Measurements from ENCODE around the gene PPP1R3G. TPM values are rescaled to one million over a fixed set of nuclear protein-coding genes. Genes with fewer than 3 reads are reported as not detected.
A peak's percentile ranks its signal among the peaks of the same experiment; 100 is the strongest.

The PPP1R3G gene
- total and polyA plus RNA-seq, 2 of the 13 experiments (the other 11 are each of a cell fraction or from before 2014, with no cell fraction given), result 1.2 to 1.3 TPM

GRCh38 chr6:5061152-5061551 lies 24.0 kb upstream of the PPP1R3G start (continued):
- TF ChIP-seq GTF3A (CRISPR knock-in tag; conservative IDR thresholded peaks at IDR 0.05) (no peak), NKX3-1 (CRISPR knock-in tag; IDR thresholded peaks at IDR 0.05) (no peak), MLLT10 (CRISPR knock-in tag; IDR thresholded peaks at IDR 0.05) (no peak), HCFC1 (IDR thresholded peaks at IDR 0.05; ENCODE audit: low read depth, low read length) (no peak), ZNF331 (CRISPR knock-in tag; IDR thresholded peaks at IDR 0.05) (peak; percentile 65; the same call in 1 of the 2 replicates), ZBTB43 (CRISPR knock-in tag; conservative IDR thresholded peaks at IDR 0.05) (0 out of 2 replicates have a peak, but pooled peaks have one; percentile 57), SMAD3 (CRISPR knock-in tag; IDR thresholded peaks at IDR 0.05) (peak; percentile 73; the same call in 1 of the 2 replicates), ZSCAN9 (CRISPR knock-in tag; IDR thresholded peaks at IDR 0.05; ENCODE audit: borderline replicate concordance) (0 out of 2 replicates have a peak, but pooled peaks have one; percentile 26), HOXA5 (CRISPR knock-in tag; IDR thresholded peaks at IDR 0.05) (peak; percentile 62; the same call in 1 of the 2 replicates), BRD4 (CRISPR knock-in tag; IDR thresholded peaks at IDR 0.05) (no peak), ARID2 (CRISPR knock-in tag; IDR thresholded peaks at IDR 0.05; ENCODE audit: borderline replicate concordance) (no peak), NFE2L2 (IDR thresholded peaks at IDR 0.05; ENCODE audit: low read length) (no peak), SPEN (CRISPR knock-in tag; IDR thresholded peaks at IDR 0.05; ENCODE audit: low read depth) (0 out of 2 replicates have a peak, but pooled peaks have one; percentile 37), PPARG (CRISPR knock-in tag; conservative IDR thresholded peaks at IDR 0.05) (peak; percentile 43; the same call in 1 of the 2 replicates), SP2 (CRISPR knock-in tag; IDR thresholded peaks at IDR 0.05) (no peak), ZNF232 (CRISPR knock-in tag; IDR thresholded peaks at IDR 0.05; ENCODE audit: borderline replicate concordance) (peak; percentile 57; the same call in 1 of the 2 replicates), HOXD1 (CRISPR knock-in tag; IDR thresholded peaks at IDR 0.05) (no peak), CREM (IDR thresholded peaks at IDR 0.05) (peak; percentile 40; the same call in 1 of the 2 replicates), CREM (CRISPR knock-in tag; IDR thresholded peaks at IDR 0.05) (no peak), FIP1L1 (IDR thresholded peaks at IDR 0.05; ENCODE audit: borderline replicate concordance, insufficient read depth, low read depth, low read length) (no peak), E2F1 (CRISPR knock-in tag; IDR thresholded peaks at IDR 0.05) (0 out of 2 replicates have a peak, but pooled peaks have one; percentile 22), ZNF782 (CRISPR knock-in tag; IDR thresholded peaks at IDR 0.05; ENCODE audit: borderline replicate concordance) (no peak), ZNF558 (CRISPR knock-in tag; IDR thresholded peaks at IDR 0.05; ENCODE audit: borderline replicate concordance) (peak; percentile 32; the same call in 1 of the 2 replicates)
- TF ChIP-seq, protein P1, sequence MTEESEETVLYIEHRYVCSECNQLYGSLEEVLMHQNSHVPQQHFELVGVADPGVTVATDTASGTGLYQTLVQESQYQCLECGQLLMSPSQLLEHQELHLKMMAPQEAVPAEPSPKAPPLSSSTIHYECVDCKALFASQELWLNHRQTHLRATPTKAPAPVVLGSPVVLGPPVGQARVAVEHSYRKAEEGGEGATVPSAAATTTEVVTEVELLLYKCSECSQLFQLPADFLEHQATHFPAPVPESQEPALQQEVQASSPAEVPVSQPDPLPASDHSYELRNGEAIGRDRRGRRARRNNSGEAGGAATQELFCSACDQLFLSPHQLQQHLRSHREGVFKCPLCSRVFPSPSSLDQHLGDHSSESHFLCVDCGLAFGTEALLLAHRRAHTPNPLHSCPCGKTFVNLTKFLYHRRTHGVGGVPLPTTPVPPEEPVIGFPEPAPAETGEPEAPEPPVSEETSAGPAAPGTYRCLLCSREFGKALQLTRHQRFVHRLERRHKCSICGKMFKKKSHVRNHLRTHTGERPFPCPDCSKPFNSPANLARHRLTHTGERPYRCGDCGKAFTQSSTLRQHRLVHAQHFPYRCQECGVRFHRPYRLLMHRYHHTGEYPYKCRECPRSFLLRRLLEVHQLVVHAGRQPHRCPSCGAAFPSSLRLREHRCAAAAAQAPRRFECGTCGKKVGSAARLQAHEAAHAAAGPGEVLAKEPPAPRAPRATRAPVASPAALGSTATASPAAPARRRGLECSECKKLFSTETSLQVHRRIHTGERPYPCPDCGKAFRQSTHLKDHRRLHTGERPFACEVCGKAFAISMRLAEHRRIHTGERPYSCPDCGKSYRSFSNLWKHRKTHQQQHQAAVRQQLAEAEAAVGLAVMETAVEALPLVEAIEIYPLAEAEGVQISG (CRISPR knock-in tag; IDR thresholded peaks at IDR 0.05), result no peak
- TF ChIP-seq, protein P2, sequence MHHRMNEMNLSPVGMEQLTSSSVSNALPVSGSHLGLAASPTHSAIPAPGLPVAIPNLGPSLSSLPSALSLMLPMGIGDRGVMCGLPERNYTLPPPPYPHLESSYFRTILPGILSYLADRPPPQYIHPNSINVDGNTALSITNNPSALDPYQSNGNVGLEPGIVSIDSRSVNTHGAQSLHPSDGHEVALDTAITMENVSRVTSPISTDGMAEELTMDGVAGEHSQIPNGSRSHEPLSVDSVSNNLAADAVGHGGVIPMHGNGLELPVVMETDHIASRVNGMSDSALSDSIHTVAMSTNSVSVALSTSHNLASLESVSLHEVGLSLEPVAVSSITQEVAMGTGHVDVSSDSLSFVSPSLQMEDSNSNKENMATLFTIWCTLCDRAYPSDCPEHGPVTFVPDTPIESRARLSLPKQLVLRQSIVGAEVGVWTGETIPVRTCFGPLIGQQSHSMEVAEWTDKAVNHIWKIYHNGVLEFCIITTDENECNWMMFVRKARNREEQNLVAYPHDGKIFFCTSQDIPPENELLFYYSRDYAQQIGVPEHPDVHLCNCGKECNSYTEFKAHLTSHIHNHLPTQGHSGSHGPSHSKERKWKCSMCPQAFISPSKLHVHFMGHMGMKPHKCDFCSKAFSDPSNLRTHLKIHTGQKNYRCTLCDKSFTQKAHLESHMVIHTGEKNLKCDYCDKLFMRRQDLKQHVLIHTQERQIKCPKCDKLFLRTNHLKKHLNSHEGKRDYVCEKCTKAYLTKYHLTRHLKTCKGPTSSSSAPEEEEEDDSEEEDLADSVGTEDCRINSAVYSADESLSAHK (CRISPR knock-in tag; IDR thresholded peaks at IDR 0.05; ENCODE audit: borderline replicate concordance), result no peak
